ENCODE measurements around the gene POLR1C.
"Not testable (repeated sequence)": the region's sequence is repeated elsewhere in the genome, so short reads cannot be mapped to it uniquely, and the experiment has no call there.

Gene POLR1C

DNA sequence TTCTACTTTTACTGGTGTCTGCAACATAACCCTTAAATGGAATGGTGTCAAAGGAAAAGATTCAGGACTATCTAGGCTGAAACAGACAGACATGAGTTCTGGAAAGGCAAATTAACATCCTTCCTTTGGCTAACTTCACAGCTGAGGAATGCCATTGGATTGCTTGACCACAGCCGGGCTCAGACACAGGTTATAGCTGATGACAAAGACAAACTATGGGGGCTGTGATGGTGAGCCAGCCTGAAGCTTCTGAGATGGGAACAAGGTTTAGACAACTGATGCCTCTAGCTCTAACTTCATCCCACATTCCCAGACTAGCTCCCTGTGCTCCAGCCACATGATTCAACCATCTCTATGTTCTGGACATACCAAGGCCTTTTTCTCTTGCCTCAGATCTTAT lies 15.3 kb downstream of the POLR1C start:
- TF ChIP-seq, protein P1, sequence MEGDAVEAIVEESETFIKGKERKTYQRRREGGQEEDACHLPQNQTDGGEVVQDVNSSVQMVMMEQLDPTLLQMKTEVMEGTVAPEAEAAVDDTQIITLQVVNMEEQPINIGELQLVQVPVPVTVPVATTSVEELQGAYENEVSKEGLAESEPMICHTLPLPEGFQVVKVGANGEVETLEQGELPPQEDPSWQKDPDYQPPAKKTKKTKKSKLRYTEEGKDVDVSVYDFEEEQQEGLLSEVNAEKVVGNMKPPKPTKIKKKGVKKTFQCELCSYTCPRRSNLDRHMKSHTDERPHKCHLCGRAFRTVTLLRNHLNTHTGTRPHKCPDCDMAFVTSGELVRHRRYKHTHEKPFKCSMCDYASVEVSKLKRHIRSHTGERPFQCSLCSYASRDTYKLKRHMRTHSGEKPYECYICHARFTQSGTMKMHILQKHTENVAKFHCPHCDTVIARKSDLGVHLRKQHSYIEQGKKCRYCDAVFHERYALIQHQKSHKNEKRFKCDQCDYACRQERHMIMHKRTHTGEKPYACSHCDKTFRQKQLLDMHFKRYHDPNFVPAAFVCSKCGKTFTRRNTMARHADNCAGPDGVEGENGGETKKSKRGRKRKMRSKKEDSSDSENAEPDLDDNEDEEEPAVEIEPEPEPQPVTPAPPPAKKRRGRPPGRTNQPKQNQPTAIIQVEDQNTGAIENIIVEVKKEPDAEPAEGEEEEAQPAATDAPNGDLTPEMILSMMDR (IDR thresholded peaks at IDR 0.05; ENCODE audit: low read depth, low read length, missing control alignments): no peak
- H3K4me3 ChIP-seq (ENCODE audit: low read depth, low read length): no peak overlapping the region
- in situ Hi-C loops (cut with HindIII; ENCODE audit: low sequenced_read_pairs): no loop called here
- no peak for DNase-seq (ENCODE audit: low read depth)

GRCh38 chr6:43538986-43539385 lies 22.1 kb downstream of the POLR1C start:
- DNase-seq (ENCODE audit: low read depth); H3K4me3 ChIP-seq (ENCODE audit: low read depth, low read length); in situ Hi-C loops (cut with HindIII; ENCODE audit: low sequenced_read_pairs): not testable (repeated sequence)

DNA sequence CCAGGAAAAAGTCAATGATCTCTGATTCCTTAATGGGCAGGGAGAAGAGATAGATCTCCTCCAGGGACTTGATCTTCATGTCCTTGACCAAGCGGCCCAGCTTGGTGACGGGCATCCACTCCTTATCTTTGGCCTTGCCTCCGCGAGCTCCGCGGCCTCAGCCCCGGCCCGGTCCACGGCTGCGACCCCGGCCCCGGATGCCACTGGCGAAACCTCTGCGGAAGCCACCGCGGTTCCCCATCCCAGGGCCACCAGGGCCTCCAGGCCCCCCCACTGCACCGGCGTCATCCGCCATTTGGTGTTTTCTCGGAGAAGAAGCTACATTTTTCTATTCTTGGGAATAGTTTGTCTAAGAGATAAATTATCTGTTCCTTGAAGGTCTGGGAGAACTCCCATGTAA lies 22.5 kb downstream of the POLR1C start:
- in situ Hi-C loops (cut with HindIII; ENCODE audit: low sequenced_read_pairs); H3K4me3 ChIP-seq (ENCODE audit: low read depth, low read length): not testable (repeated sequence)

DNA sequence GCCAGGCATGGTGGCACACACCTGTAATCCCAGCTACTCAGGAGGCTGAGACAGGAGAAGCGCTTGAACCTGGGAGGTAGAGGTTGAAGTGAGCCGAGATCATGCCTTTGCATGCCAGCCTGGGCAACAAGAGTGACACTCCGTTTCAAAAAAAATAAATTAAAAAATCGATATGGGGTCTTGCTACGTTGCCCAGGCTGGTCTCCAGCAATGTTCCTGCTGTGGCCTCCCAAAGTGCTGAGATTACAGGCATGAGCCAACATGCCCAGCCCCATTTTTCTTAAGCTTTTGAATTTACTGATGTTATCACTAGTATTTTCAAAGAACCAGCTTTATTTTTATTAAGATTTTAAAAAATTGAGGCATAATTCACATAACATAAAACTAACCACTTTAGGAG lies 23.6 kb downstream of the POLR1C start:
- no peak for DNase-seq (ENCODE audit: low read depth)
- in situ Hi-C loops (cut with HindIII; ENCODE audit: low sequenced_read_pairs): no loop called here
- H3K4me3 ChIP-seq (ENCODE audit: low read depth, low read length): no peak overlapping the region
- TF ChIP-seq, protein P1 (IDR thresholded peaks at IDR 0.05; ENCODE audit: low read depth, low read length, missing control alignments): no peak

More for the DNA sequence above, 22.5 kb downstream of the POLR1C start:
- DNase-seq (ENCODE audit: low read depth): not testable (repeated sequence)

GRCh38 chr6:43541774-43542471 lies 25.0 kb downstream of the POLR1C start:
- no peak overlapping the region for H3K4me3 ChIP-seq (ENCODE audit: low read depth, low read length)
- in situ Hi-C loops (cut with HindIII; ENCODE audit: low sequenced_read_pairs): no loop called here
- no peak for DNase-seq (ENCODE audit: low read depth)
- TF ChIP-seq, protein P1 (IDR thresholded peaks at IDR 0.05; ENCODE audit: low read depth, low read length, missing control alignments): no peak

- no peak overlapping the region for H3K4me3 ChIP-seq (ENCODE audit: low read depth, low read length)
- no peak for DNase-seq (ENCODE audit: low read depth)
Observed at GRCh38 chr6:43544461-43544860, 27.6 kb downstream of the POLR1C start.

GRCh38 chr6:43547222-43547621 lies 30.3 kb downstream of the POLR1C start:
- in situ Hi-C loops (cut with HindIII; ENCODE audit: low sequenced_read_pairs): no loop called here
- no peak overlapping the region for H3K4me3 ChIP-seq (ENCODE audit: low read depth, low read length)
- DNase-seq (ENCODE audit: low read depth): no peak
- TF ChIP-seq, protein P1 (IDR thresholded peaks at IDR 0.05; ENCODE audit: low read depth, low read length, missing control alignments): no peak

More at GRCh38 chr6:43544461-43544860, 27.6 kb downstream of the POLR1C start:
- TF ChIP-seq, protein P1 (IDR thresholded peaks at IDR 0.05; ENCODE audit: low read depth, low read length, missing control alignments): no peak
- in situ Hi-C loops (cut with HindIII; ENCODE audit: low sequenced_read_pairs): no loop called here

DNA sequence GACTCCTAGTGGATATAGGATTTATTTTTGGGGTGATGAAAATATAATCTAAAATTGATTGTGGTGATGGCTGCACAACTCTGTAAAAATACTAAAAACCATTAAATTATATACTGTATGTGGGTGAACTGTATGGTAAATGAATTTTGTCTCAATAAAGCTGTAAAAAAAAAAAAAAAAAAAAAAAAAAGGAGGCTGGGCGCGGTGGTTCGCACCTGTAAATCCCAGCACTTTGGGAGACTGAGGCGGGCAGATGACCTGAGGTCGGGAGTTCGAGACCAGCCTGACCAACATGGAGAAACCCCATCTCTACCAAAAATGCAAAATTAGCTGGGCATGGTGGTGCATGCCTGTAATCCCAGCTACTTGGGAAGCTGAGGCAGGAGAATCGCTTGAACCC lies 40.7 kb downstream of the POLR1C start:
- in situ Hi-C loops (cut with HindIII; ENCODE audit: low sequenced_read_pairs); H3K4me3 ChIP-seq (ENCODE audit: low read depth, low read length); DNase-seq (ENCODE audit: low read depth): not testable (repeated sequence)
